Stimulated activated CD8-positive, alpha-beta memory T cell treated with anti-CD3 and anti-CD28 coated beads, Interleukin-15, amount 100 ng/mL, for 24 hours (primary cell): ENCODE data around the gene CSH1.
"Not testable (repeated sequence)": the region's sequence is repeated elsewhere in the genome, so short reads cannot be mapped to it uniquely, and the experiment has no call there.

Experiments used
- DNase-seq: peaks from one replicate; pipeline ENCODE4 v3.0.0-alpha.2; 2020; ENCODE audit warnings: low read depth

The CSH1 gene

DNA sequence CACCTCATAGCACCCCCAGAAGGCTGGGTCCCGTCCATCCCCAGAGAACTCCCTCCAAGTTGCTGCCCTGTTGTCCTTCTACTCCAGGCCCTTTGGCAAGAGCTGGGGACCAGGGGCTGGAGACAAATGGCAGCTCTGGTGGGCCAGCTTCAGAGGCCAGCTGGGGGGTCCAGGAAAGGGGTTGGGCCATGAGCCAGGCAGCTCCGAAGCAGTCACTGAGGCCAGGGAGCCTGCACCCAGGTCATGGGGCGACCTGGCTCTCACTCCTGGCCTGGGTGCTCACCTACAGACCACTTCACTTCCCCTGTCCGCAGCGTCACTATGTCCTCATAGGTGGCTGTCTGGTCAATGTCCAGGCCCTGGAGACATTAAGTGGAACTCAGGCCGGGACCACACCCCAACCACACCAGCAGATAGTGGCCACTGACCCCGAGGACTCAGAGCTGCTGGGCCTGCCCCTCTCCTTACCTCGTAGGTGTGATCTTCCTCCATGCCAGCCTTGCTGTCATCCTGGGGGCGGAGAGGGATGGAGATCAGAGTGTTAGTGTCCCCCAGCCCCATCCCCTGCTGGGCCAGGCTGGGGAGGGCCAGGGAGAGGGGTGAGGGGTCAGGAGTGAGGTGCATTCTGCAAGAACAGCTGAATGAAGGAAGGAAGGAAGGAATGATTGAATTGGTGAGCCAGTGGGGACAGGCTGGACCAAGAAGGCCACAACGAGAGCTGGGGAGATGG is 32.8 kb upstream of the CSH1 start:
- no peak for DNase-seq

DNA sequence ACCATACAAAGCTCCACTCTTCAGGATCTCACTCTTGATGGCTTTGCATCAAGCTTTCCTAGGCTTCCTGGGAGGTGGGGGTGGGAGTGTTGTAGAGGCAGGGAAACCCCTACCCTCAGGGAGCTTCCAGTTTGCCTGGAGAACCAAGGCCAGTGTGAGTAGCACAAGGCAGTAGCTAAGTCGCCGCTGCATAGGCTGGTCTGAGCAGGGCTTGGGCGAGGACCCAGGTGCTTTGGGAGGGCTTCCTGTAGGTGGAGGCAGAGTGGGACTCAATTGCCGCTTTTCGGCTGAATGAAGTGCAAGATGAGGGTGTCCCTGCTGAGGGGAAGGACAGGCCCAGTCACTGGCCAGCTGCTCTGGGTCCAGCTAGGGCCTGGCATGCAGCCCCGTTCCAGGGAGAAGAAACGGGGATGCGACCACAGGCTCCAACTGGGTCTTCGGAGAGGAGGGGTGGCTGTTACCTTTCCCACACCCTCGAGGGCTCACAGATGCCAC is 31.8 kb upstream of the CSH1 start:
- DNase-seq = no peak

DNA sequence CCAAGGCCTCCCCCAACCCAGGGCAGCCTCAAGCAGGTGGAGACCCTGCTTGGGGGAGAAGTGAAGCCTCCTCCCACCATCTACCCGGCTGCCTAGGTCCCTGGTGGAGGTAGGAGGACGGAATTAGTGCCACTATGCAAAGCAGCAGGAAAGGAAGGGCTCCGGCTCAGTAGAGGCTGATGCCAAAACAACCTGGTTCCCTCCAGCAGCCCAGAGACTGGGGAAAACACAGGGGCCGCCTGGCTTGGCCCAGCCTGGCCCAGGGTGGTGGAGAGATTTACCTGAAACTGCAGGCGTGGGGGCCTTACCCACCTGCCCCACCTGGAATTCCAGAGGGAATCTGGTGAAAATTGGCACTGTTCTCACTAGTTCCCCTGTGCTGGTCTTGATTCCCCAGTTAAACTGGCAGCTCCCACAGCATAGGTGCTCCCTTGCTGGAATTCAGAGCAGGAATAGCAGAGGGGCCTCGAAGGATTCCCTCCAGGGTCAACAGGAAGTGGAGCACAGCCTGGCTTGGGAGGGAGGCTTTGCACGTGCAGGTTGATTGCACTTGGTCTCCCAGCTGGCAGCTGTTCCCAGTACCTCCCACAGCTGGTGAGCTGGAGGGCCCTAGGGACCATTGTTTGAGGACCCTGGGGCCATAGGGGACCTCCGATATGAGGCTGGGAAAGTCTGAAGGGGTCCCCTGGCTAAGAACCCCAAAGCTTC is 31.2 kb upstream of the CSH1 start:
- DNase-seq = no peak

DNA sequence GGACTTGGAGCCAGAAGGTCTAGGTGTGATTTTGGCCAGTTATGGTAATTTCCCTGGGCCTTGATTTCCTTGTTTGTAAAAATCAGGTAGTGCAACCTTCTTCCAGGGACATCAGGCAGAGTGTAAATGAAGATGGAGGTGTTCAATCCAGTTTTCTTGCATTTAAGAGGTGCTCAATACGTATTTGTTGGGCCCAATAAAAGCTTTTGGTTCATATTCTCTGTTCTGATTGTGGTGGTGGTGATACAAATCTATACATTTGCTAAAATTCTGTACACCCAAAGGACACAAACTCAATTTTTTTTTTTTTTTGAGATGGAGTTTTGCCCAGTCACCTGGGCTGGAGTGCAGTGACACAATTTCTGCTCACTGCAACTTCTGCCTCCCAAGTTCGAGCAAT is 29.8 kb upstream of the CSH1 start:
- no peak for DNase-seq

DNA sequence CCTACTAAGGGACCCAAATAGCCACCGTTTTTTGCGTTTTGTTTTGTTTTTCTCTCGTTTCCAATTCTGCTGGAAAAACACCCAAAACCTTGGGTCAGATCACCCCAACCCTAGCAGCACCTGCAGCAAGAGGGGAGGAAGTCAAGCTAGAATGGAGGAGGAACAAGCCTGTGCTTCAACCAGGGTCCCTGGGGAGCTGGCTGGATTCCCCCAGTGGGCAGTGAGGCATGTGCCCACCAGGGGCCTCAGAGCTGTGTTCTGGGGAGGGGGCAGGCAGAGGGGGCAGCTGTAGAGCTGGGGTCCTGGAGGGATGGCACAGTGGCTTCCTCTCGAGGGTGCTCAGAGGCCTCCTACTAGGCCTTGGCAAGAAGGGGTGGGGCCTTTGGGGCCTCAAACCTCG is 29.2 kb upstream of the CSH1 start:
- no peak for DNase-seq

DNA sequence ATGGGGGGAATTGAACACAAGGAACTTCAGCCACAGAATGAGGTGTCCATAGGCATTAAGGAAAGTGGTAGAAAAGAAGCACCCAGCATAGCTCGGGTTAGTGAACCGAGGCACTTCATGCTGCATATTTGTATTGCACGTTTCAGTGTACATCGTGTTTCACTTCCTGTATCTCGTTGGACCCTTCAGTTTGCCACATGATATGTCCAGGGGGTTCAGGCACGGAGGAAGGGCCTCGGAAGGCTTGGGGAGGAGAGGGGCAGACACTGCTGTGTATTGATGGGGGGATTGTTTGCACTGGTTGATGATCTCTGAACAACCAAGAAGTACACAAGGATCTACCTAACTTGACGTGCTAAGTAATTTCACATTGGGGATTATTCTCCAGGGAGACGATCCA is 26.0 kb upstream of the CSH1 start:
- DNase-seq = not testable (repeated sequence)

DNA sequence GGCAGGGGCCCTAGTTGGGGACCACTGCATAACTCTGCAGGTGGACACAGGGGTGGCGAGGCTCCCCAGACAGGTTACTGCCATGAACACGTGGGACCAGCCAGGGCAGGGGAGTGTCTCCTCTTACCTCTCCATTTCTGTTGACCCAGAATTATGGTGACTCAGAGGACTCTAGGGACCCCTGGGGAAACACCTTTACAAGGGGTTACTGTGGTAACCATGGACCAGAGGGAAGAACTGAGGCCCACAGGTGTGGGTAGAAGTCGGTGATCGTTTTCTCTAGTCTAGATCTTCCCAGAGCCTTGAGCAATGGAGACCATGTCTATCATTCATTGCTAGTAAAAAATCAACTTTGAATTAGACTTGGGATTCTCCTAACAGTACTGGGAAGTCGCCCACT is 24.4 kb upstream of the CSH1 start:
- DNase-seq = not testable (repeated sequence)

DNA sequence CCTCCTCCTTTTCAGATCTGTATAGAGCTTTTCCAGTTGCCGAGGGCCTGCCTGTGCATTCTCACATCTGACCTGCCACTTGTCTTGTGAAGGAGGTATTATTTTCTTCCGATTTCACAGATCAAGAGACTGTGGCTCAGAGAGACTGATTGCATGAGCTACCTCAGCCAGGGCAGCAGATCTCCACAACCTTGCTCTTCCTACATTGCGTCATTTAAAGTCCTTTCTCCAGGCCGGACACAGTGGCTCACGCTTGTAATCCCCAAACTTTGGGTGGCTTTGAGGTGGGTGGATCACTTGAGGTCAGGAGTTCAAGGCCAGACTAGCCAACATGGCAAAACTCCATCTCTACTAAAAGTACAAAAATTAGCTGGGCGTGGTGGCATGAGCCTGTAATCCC is 23.7 kb upstream of the CSH1 start:
- not testable (repeated sequence) for DNase-seq

DNA sequence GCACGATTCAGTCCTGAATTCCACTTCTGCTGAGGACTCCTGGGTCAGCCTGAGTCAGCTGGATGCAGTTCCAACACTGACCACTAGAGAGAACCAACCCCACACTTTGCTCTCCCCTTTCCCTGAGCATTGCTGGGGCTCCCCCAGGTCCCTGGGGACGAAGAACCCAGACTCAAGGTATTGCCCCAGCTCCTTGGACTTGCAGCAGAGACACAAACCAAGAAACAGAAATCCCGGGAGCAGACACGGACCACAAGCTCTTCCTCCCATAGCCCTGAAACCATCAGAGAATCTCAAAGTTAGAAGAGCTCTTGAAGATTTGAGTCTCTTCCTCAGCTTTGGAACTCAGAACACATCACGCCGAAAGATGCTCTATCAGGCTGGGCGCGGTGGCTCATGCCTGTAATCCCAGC is 22.9 kb upstream of the CSH1 start:
- peak; percentile 42 for DNase-seq

DNA sequence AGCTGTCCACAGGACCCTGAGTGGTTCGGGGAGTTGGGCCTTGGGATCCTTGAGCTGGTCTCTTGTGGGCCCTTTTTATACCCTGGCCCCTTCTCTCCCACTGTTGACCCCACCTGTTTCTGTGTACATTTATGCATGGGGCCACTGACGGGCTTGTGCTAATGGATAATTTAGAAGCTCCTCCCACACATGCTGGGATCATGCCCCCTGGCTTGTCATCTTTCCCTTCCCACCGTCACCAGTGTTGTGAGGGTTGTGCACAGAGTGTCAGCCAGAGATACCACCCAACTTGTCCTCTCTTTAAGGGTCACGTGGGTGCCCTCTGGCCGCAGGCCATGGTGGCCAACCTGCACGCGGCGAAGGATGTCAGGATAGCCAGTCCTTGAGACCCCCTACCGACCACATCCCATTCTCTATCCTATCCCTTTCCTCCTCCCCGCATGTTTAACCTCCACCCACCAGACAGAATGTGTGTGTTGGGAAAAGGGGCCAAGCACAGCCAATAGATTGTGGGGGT is 22.5 kb upstream of the CSH1 start, which contains the start of gene GH1:
Gene GH1 (minus strand): TSS at position 51 of the 517 bp plus-strand sequence. CDS start 63 bp downstream, outside the sequence.
- DNase-seq = not testable (repeated sequence)

DNA sequence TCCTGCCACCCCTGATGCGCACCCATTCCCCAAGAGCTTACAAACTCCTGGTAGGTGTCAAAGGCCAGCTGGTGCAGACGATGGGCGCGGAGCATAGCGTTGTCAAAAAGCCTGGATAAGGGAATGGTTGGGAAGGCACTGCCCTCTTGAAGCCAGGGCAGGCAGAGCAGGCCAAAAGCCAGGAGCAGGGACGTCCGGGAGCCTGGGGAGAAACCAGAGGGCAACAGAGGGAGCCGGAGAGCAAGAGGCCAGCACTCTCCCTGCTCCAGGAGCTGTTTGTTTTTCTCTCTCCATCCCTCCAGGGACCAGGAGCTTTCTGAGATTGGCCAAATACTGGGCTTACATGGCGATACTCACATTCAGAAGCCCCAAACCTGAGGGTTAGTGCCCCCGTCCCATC is 21.9 kb upstream of the CSH1 start:
- DNase-seq = no peak

DNA sequence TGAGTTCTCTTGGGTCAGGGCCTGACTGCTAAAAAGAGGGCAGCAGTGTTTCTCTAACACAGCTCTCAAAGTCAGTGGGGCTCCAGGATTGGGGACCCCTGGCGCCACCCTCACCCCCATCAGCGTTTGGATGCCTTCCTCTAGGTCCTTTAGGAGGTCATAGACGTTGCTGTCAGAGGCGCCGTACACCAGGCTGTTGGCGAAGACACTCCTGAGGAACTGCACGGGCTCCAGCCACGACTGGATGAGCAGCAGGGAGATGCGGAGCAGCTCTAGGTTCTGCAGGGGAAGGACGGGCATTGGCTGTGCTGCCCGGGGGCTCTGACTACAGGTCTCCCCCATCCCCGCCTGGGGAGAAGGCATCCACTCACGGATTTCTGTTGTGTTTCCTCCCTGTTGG is 21.3 kb upstream of the CSH1 start:
- DNase-seq = no peak

DNA sequence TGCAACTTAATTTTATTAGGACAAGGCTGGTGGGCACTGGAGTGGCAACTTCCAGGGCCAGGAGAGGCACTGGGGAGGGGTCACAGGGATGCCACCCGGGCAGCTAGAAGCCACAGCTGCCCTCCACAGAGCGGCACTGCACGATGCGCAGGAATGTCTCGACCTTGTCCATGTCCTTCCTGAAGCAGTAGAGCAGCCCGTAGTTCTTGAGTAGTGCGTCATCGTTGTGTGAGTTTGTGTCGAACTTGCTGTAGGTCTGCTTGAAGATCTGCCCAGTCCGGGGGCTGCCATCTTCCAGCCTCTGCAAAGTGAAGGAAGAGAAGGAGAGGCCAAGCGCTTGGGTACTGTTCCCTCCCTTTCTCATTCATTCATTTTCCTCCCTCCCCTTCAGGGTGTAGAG is 20.8 kb upstream of the CSH1 start:
- DNase-seq = not testable (repeated sequence)

DNA sequence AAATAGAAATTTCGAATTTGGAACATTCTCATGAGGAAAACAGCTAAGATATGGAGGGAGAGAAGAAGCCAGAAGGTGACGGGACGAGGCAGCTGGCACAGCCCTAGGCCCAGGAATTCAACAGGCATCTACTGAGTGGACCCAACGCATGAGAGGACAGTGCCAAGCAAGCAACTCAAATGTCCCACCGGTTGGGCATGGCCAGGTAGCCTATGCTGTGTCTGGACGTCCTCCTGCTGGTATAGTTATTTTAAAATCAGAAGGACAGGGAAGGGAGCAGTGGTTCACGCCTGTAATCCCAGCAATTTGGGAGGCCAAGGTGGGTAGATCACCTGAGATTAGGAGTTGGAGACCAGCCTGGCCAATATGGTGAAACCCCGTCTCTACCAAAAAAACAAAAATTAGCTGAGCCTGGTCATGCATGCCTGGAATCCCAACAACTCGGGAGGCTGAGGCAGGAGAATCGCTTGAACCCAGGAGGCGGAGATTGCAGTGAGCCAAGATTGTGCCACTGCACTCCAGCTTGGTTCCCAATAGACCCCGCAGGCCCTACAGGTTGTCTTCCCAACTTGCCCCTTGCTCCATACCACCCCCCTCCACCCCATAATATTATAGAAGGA is 20.3 kb upstream of the CSH1 start:
- DNase-seq = no peak

DNA sequence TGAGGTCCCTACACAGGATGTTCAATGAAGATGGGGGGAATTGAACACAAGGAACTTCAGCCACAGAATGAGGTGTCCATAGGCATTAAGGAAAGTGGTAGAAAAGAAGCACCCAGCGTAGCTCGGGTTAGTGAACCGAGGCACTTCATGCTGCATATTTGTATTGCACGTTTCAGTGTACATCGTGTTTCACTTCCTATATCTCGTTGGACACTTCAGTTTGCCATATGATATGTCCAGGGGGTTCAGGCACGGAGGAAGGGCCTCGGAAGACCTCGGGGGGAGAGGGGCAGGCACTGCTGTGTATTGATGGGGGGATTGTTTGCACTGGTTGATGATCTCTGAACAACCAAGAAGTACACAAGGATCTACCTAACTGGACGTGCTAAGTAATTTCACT is 19.4 kb upstream of the CSH1 start:
- DNase-seq = not testable (repeated sequence)

DNA sequence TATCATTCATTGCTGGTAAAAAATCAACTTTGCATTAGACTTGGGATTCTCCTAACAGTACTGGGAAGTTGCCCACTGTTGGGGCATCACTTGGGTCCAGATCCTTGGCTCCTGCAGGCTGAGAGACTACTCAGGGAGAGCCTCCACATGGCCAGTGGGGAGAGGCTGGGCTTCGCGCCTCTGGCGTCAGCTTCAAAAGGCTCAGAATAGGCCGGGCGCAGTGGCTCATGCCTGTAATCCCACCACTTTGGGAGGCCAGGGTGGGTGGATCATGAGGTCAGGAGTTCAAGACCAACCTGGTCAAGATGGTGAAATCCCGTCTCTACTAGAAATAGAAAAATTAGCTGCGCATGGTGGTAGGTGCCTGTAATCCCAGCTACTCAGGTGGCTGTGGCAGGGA is 18.1 kb upstream of the CSH1 start:
- DNase-seq = no peak

DNA sequence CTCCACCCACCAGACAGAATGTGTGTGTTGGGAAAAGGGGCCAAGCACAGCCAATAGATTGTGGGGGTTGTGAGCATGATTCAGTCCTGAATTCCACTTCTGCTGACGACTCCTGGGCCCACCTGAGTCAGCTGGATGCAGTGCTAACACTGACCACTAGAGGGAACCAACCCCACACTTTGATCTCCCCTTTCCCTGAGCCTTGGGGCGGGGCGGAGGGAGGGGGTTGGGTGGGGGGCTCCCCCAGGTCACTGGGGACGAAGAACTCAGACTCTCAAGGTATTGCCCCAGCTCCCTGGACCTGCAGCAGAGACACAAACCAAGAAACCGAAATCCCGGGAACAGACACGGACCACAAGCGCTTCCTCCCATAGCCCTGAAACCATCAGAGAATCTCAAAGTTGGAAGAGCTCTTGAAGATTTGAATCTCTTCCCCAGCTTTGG is 15.3 kb upstream of the CSH1 start:
- DNase-seq = peak; percentile 32

DNA sequence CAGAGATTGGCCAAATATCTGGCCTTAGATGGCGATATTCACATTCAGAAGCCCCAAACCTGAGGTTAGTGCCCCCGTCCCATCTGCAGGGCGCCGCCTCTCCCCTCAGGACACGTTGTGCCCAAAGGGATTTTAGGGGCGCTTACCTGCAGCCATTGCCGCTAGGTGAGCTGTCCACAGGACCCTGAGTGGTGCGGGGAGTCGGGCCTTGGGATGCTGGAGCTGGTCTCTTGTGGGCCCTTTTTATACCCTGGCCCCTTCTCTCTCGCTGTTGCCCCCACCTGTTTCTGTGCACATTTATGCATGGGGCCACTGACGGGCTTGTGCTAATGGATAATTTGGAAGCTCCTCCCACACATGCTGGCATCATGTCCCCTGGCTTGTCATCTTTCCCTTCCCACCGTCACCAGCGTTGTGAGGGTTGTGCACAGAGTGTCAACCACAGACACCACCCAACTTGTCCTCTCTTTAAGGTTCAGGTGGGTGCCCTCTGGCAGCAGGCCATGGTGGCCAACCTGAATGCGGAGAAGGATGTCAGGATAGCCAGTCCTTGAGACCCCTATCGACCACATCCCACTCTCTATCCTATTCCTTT is 14.8 kb upstream of the CSH1 start, which contains the start of gene CSHL1:
Gene CSHL1 (minus strand): TSS at position 218 of the 595 bp plus-strand sequence. CDS start 62 bp downstream, at position 156.
- DNase-seq = no peak

DNA sequence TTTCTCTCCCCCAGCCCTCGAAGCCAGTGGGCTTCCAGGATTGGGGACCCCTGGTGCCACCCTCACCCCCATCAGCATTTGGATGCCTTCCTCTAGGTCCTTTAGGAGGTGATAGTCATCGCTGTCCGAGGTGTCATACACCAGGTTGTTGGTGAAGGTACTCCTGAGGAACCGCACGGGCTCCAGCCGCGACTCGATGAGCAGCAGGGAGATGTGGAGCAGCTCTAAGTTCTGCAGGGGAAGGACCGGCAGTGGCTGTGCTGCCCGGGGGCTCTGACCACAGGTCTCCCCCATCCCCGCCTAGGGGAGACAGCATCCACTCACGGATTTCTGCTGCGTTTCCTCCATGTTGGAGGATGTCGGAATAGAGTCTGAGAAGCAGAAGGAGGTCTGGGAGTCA is 13.7 kb upstream of the CSH1 start:
- DNase-seq = no peak

DNA sequence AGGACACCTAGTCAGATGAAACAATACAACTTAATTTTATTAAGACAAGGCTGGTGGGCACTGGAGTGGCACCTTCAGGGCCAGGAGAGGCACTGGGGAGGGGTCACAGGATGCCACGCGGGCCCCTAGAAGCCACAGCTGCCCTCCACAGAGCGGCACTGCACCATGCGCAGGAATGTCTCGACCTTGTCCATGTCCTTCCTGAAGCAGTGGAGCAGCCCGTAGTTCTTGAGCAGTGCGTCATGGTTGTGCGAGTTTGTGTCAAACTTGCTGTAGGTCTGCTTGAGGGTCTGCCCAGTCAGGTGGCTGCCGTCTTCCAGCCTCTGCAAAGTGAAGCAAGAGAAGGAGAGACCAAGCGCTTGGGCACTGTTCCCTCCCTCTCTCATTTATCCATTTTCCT is 13.2 kb upstream of the CSH1 start:
- not testable (repeated sequence) for DNase-seq

DNA sequence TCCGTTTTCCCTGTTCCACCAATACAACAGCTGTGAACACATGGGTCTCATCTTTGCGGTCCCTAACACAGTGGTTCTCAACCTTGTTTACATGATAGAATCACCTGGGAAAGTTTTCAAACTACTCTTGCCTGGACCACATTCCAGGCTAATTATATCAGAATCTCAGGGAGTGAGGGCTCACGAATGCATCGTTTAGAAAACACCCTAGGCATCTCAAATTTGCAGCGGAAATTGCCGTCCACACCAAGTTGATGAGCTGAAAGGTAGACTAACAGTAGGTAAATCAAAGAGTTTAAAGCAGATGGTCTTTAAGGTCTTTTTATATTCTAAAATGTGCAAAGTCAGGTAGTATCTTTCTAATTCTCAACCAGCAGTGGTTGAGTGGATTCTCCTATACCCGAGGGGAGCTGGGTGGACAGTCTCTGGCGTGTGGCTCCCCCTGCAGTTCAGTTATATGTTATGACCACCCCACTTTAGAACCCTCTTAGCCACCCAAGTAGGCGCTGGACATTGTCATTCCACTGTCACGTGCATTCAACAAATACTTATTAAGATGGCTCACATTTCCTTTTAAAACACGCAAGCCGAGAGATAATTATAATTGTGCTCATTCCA is 10.9 kb upstream of the CSH1 start:
- not testable (repeated sequence) for DNase-seq

DNA sequence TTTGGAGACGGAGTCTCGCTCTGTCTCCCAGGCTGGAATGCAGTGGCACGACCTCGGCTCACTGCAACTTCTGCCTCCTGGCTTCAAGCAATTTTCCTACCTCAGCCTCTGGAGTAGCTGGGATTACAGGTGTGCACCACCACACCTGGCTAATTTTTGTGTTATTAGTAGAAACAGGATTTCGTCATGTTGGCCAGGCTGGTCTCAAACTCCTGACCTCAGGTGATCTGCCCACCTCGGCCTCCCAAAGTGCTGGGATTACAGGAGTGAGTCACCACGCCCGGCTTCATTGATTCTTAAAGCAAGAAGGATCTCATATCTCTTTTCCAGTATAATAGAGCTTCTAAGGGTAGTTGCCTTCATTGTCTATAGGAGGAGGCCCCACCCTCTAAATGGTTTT is 8.4 kb upstream of the CSH1 start:
- DNase-seq = not testable (repeated sequence)
